Fibroblast of peridontal ligament (primary cell): ENCODE data around the gene VASP.
"Not testable (repeated sequence)": the region's sequence is repeated elsewhere in the genome, so short reads cannot be mapped to it uniquely, and the experiment has no call there.

Experiments
- DNase-seq: peaks from one replicate; pipeline ENCODE4 v3.0.0-alpha.2; 2010; ENCODE audit errors: extremely low read depth

VASP gene

DNA sequence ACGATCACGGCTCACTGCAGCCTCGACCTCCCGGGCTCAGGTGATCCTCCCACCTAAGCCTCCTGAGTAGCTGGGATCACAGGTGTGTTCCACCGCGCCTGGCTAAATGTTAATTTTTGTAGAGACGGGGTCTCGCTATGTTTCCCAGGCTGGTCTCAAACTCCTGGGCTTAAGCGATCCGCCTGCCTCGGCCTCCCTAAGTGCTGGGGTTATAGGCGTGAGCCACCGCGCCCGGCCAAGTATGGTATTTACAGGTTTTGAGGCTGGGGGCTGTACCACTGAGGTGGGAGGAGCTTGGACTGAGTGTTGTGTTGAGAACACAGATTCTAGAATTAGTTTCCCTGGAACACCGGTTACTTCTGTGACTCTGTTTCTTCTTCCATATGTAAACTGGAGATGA lies 9.5 kb upstream of the VASP start:
- no peak for DNase-seq

GRCh38 chr19:45498411-45499195 lies 8.7 kb upstream of the VASP start, which contains the start of gene PPM1N:
TSS of gene PPM1N (plus strand) at chr19:45498443. CDS start at chr19:45498473, 30 bp downstream.
- DNase-seq = no peak

GRCh38 chr19:45499196-45500180 lies 7.8 kb upstream of the VASP start:
- DNase-seq = no peak

GRCh38 chr19:45500918-45501729 lies 6.2 kb upstream of the VASP start:
- no peak for DNase-seq

- DNase-seq = no peak
Observed at GRCh38 chr19:45501730-45502014, 5.6 kb upstream of the VASP start.

DNA sequence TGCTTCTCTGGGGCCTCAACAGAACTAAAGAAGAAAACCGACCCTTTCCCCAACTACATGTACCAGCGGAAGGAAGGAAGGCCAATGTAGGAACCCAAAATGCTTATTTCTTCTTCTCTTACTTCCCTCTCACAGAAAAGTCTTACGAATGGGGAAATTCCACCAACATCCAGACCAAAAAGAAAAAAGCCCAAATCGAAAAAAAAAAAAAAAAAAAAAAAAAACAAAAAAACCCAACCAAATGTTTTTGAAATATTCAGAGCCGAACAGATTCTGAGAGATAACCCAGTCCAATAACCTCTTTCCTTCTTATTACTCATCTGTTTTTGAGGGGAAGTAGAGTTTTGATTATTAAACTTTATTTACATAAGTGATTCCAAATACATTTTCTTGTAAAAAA lies 5.2 kb upstream of the VASP start:
- no peak for DNase-seq

DNA sequence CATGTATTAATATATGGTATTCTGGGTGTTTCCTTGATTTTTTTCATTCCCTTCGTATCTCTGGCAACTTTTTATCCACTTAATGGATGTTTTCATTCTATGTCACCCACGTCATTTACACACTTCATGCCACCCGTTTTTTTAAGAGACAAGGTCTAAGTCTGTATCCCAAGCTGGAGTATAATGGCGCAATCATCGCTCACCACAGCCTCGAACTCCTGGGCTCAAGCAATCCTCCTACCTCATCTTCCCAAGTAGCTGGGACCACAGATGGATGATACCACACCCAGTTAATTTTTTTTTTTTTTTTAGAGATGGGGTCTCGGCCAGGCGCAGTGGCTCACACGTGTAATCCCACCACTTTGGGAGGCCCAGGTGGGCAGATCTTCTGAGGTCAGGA lies 3.4 kb upstream of the VASP start:
- no peak for DNase-seq

- peak; percentile 40 for DNase-seq
Observed at GRCh38 chr19:45505151-45505995, 1.9 kb upstream of the VASP start.

GRCh38 chr19:45505996-45506245 lies 1.4 kb upstream of the VASP start:
- no peak for DNase-seq

GRCh38 chr19:45506246-45506988 lies 862 bp upstream of the VASP start:
- DNase-seq = peak; percentile 73

DNA sequence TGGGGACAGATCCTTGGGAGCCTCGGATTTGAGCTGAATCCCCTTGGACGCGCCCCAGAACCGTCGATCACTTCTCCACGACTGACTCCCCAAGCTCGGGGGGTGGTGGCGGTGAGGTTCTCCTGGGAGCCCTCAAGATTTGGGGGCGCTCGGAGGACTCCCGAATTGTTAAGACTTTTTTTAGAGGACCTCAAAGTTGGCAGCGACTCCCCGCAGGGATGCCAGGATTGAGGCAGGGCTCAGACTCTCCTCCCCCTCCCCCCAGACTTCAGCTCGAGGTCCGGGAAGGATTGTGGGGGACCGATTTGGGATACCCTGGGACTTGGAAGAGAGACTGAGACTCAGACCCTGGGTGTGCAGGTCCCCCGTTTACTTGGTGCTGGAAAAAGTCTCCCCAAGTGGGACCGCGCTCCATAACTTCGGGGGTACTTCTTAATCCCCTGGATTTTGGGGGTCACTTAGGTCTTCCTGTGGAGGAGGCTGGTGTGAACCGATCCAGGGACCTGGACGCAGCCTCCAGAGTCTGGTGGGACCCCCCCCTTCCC lies 665 bp downstream of the VASP start:
- DNase-seq = no peak

DNA sequence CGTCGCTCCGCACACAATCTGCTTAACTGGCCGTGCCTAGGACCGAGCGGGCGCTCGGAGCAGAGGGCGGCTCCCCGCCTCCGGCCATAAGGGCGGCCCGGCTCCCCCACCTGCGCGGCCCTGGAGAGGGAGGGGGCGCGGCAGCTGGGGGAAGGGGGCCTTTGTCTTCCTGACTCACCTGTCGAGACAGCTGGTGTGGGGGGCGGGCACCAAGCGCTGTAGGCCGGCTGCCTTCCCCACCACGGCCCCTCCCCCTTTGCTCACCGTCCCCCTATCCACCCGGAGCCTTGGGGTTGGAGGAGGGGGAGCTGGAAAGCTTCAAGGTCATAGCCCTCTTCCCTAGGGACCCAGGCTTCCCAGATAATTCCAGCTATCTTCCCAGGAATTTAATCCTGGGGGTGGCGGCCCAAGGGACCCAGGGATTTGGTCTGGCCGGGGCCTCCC lies 1.2 kb downstream of the VASP start:
- DNase-seq = no peak

DNA sequence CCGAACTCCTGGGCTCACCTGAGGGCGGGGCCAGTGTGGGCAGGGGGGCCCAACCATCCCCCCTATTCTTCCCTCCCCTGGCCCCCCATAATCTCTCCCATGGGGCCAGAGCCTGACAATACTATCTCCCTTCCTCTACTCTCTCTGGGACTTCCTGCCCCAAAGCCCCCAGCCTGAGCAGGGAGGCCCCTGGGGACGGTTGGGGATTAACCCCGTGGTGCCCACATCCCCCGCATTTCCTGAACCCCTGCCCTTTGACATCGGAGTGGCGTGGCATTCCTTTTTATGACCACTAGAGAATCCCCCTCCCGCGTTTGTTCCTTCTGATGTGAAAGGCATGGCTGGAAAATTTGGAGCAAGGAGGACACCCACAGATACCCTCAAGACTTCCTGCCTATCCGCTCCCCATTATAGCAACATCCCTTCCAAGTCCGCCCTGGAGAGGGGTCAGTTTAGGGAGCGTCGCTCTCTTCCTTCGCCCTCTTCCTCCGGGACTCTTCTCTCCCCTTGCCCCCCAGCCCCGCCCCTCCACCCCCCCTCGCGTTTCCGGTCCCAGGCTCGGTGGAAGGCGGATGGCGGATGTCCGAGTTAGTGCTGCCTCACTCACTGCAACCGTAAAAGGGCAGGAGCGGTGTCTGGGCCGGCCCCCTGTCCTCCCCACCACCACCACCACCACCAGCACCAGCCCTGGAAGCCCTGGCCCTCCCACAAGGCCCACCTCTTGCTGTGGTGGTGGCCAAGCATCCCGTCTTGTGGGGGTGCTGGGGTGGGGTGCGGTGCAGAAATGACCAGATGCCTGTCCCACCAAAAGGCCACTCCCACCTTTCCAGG lies 1.8 kb downstream of the VASP start:
- peak; percentile 41 for DNase-seq

DNA sequence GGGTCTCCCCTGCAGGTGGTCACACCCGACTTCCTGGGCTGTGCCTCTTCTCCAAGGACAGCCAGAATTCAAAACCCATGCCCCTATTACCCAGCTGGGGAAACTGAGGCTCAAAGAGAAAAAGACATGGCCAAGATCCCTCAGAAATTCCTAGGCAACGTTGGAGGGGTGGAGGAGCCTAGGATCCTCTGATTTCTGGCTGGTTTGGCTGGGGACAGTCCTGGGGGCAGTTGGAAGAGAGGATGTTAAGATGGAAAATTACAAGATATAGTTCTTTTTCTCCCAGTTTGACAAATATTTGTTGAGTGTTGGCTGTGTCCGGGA lies 2.4 kb downstream of the VASP start:
- no peak for DNase-seq

GRCh38 chr19:45510352-45510751 lies 3.1 kb downstream of the VASP start:
- not testable (repeated sequence) for DNase-seq

GRCh38 chr19:45511074-45511473 lies 3.8 kb downstream of the VASP start:
- DNase-seq = no peak

DNA sequence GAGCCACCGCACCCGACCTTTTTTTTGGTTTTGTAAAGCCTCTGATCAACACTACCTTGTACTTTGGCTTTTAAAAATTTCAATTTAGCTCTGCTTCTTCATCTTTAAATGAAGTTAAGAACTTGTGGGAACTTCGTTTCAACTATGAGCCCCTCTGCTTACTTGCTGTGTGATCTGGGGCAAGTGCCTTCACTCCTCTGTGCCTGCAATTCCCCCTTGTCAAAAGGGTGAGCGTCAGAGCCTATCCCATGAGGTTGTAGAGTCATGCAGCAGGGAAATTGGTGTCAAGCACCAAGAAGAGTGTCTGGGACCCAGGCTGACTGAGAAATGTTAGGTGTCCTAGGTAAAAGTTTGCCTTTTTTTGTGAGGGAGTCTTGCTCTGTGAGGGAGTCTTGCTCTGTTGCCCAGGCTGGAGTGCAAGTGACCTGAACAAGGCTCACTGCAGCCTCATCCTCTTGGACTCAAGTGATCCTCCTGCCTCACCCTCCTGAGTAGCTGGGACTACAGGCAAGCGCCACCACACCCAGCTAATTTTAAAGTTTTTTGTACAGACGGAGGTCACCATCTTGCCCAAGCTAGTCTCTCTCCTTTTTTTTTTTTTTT lies 5.7 kb downstream of the VASP start:
- DNase-seq = no peak

DNA sequence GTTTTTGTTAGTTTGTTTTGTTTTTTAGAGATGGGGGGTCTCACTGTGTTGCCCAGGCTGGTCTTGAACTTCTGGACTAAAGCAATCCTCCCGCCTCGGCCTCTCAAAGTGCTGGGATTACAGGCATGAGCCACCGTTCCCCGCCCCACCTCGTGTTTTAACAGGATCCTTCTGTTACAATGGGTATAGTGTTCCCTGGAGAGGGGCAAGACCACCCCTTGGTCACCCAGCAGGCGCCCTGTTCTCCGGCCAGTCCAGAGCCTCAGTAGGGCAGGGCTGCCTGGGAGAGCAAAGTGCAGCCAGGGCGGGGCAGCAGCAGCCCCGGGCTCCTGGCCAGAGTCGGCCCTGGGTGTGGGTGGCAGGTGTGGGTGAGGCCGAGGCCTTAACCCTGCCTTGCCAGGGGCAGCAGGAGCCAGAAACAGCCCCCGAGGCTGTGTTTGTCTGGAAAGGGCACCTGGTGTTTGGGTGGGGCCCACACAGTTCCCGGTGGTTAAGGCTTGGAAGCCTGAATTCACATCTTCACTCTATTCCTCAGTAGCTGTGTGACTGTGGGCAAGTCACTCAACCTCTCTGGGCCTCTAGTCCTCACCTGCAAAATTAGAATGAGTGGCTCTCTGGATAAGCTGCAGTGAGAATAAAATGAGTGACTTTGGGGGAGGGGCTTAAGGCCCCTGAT lies 7.2 kb downstream of the VASP start:
- DNase-seq = no peak
